GM12864 (cell line): ENCODE measurements around the gene IL1RAPL2.

Experiments
- DNase-seq: peaks from one replicate; pipeline ENCODE4 v3.0.0-alpha.2; 2011; ENCODE audit warnings: low read depth
- H3K4me3 ChIP-seq: 2 replicates; pipeline ENCODE4 v1.5.1; 2011; ENCODE audit warnings: mild to moderate bottlenecking, low read depth, low read length, control low read depth
- TF ChIP-seq, protein P1 (sequence below): IDR thresholded peaks from 2 replicates; pipeline ENCODE4 v1.5.1; 2011; ENCODE audit warnings: low read depth, mild to moderate bottlenecking, moderate library complexity, low read length, control low read depth, inconsistent platforms; ENCODE audit errors: missing control alignments

The IL1RAPL2 gene

DNA sequence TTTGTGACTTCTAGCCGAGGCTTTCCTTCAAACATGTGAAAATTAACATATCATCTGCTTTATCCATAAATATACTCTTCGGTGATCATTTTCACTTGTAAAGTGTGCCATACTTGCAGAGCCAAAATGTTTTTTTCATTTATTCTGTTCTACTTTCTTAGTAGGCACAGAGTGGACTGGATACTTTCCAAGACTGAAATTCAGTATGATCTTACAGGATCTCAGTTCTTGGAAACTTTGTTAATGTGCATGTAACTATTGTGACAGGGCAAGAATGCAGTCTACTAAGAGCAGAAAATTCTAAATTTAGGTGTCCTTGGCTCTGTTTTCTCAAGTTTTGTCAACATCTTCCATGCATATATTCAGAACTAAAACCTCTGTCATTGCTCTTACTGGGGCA lies 369.6 kb downstream of the IL1RAPL2 start:
- H3K4me3 ChIP-seq: no peak overlapping the region
- TF ChIP-seq, protein P1, sequence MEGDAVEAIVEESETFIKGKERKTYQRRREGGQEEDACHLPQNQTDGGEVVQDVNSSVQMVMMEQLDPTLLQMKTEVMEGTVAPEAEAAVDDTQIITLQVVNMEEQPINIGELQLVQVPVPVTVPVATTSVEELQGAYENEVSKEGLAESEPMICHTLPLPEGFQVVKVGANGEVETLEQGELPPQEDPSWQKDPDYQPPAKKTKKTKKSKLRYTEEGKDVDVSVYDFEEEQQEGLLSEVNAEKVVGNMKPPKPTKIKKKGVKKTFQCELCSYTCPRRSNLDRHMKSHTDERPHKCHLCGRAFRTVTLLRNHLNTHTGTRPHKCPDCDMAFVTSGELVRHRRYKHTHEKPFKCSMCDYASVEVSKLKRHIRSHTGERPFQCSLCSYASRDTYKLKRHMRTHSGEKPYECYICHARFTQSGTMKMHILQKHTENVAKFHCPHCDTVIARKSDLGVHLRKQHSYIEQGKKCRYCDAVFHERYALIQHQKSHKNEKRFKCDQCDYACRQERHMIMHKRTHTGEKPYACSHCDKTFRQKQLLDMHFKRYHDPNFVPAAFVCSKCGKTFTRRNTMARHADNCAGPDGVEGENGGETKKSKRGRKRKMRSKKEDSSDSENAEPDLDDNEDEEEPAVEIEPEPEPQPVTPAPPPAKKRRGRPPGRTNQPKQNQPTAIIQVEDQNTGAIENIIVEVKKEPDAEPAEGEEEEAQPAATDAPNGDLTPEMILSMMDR: no peak
- DNase-seq: no peak

DNA sequence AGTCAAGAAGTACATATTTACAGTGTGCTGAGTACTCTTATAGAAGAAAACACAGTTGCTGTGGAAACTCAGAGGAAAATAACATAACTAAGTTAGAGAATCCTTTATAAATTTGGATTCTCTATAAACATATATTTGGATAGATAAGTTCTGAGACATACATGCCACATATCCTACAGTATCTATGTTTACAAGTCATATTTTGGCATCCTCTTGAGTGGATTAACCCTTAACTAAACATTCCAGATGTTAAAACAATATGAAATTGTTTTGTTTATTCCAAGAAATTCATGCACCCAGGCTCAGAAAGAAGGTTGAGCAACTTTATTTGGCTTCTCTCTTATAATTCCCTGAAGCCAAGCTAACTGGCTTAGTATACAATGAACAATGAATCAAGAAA lies 387.3 kb downstream of the IL1RAPL2 start:
- no peak overlapping the region for H3K4me3 ChIP-seq
- DNase-seq: no peak
- TF ChIP-seq, protein P1: no peak

DNA sequence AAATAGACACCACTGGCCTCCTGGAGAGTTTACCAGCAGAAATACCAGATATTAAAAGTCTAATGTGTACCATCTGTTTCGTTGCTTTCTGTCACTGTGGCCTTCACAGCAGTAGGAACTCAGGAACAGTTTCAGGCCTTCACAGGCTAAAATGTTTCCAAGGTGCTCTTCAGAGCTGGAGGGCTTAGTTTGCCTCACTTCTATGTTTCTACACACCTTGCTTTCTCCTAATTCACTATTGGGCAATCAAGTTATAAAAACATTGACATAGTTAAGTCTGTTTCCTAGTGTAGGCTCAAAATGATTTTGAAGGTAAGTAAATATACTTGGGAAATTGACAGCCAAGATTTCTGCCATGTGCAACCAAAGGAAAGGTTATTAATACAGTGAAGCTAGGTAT lies 395.9 kb downstream of the IL1RAPL2 start:
- TF ChIP-seq, protein P1: no peak
- no peak for DNase-seq
- no peak overlapping the region for H3K4me3 ChIP-seq

DNA sequence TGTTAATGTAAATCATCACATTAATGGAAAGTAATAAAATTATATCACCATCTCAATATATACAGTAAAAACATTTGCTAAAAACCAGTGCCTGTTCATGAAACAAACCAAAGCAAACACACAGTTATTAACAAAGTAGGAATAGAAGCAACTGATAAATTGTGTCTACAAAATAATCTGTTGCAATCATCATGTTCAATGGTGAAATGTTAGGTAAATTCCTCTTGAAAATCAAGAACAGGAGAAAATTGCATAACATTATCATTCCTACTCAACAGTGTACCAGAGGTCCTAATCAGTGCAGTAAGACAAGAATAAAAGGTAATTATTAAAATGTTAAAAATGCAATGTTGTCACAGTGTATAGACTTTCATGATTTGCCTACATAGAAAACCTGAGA lies 402.2 kb downstream of the IL1RAPL2 start:
- H3K4me3 ChIP-seq: no peak overlapping the region
- TF ChIP-seq, protein P1: no peak
- no peak for DNase-seq

DNA sequence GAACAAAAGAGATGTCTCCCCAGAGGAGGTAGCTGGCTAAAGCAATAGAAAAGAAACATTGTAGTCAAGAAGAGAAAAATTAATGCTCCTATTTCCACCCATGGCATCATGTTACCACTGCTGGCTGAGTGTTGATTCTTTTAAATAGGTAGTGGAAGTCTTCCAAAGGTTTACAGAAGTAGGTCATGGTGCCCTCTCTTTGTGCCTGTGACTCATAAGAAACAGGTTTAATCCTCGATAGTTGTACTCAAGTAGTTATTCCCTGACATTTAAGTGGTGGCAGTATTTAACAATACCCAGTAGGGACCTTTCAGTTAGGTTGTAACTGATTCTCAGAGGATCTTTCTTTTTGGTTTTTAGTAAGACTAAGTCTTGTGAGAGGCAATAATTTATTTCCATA lies 406.7 kb downstream of the IL1RAPL2 start:
- no peak overlapping the region for H3K4me3 ChIP-seq
- TF ChIP-seq, protein P1: no peak
- no peak for DNase-seq

DNA sequence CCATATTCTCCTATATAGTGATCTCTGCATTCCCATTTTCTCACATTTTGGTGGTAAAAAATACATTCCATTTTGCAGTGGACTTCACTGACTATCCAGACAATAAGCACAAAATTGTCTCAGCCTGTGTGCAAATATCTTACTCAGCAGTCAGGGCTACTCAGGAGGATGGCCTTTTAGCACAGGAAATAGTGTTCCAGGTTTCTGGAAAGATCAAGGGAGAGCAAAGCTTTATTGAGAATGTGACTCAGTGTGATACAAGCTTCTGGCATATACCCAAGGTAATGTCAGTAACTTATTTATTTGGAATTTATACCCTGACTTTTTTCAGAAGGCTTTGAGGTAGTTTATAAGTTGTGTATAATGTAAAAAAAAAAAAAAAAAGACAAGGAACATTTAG lies 421.1 kb downstream of the IL1RAPL2 start:
- no peak overlapping the region for H3K4me3 ChIP-seq
- no peak for DNase-seq
- TF ChIP-seq, protein P1: no peak

DNA sequence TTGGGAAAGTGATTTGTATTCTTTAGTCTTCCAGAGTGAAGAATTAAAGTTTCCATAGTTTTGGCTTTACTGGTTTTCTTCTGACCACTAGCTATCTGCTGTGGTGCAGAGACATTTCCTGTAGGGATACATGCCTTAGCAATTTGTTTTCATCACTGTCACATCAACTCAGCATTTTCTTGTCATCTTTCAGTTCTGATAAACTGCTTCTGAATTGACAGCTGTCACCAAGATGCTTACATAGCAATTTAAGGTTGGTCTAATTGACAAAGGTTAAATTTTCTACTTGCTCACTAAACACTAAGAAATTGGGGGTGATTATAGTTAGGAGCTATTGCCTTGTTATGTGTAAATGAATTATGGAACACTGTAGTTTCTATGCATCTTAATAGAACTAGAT lies 422.0 kb downstream of the IL1RAPL2 start:
- H3K4me3 ChIP-seq: no peak overlapping the region
- DNase-seq: no peak
- TF ChIP-seq, protein P1: no peak
